Ovary (tissue), 3 donors: ENCODE data around the gene LRRTM3.

Source experiments
- CTCF ChIP-seq, 3 donors: fragments of 450-650 bp in 2 of 3; fragments of 200-600 bp in 1 of 3; IDR thresholded peaks; one replicate each; pipeline versions ENCODE4 v1.5.1 to v1.8.0; 2016 to 2022; ENCODE audit warnings: antibody characterized with exemption in 3 of 3, mild to moderate bottlenecking in 1 of 3
- POLR2A ChIP-seq: fragments of 450-650 bp; IDR thresholded peaks from one replicate; pipeline ENCODE4 v1.6.1; 2017; ENCODE audit warnings: antibody characterized with exemption, mild to moderate bottlenecking, moderate library complexity
- donor health status: DM: no; HTN: no; CAD: no.

GRCh38 chr10:66999762-67000545, 74.1 kb downstream of the LRRTM3 start:
- no peak for TF ChIP-seq CTCF (IDR thresholded peaks at IDR 0.05)
- no peak for TF ChIP-seq POLR2A
